PC-9 (cell line): Measurements from ENCODE around the gene IRF4. TPM values are rescaled to one million over a fixed set of nuclear protein-coding genes. Genes with fewer than 3 reads are reported as not detected.

ENCODE experiments used
- BruUV-seq: library from RNA; stranded (reverse); fragments of 400-500 nt; replicated peaks from 2 replicates; lab custom pipeline; 2021; lab: Mats Ljungman, UMichigan
- CTCF ChIA-PET: fragments of 300-600 bp; sonication (Branson Sonifier 250); formaldehyde crosslinking; loops from one replicate; lab custom pipeline; 2022; ENCODE audit warnings: antibody characterized with exemption; lab: Charles Lee
- POLR2A ChIA-PET: fragments of 300-600 bp; sonication (Branson Sonifier 250); formaldehyde crosslinking; loops from one replicate; lab custom pipeline; 2022; ENCODE audit warnings: antibody characterized with exemption; ENCODE audit not compliant: unreplicated experiment; lab: Charles Lee
- DNase-seq, 2 experiments: peaks; one replicate each; pipeline versions ENCODE4 v3.0.0 to v3.0.0-alpha.2; 2015 to 2022; ENCODE audit warnings: mixed read lengths in 1 of 2
- H2AFZ ChIP-seq: fragments of 200-600 bp; sonication (generic); 2 replicates; pipeline ENCODE4 v1.8.1; 2017; ENCODE audit warnings: antibody characterized with exemption
- H3F3A ChIP-seq: fragments of 200-600 bp; sonication (generic); 2 replicates; pipeline ENCODE4 v1.8.1; 2017; ENCODE audit warnings: antibody characterized with exemption, mild to moderate bottlenecking, low read depth; ENCODE audit not compliant: insufficient read depth
- H3K27ac ChIP-seq: fragments of 200-600 bp; sonication (generic); 2 replicates; pipeline ENCODE4 v1.6.1; 2016; ENCODE audit warnings: mixed run types
- H3K27me3 ChIP-seq: fragments of 200-600 bp; sonication (generic); 2 replicates; pipeline ENCODE4 v1.6.1; 2016; ENCODE audit warnings: low read depth, mixed run types; ENCODE audit not compliant: insufficient read depth
- H3K36me3 ChIP-seq: fragments of 200-600 bp; sonication (generic); 2 replicates; pipeline ENCODE4 v1.6.1; 2016; ENCODE audit warnings: low read depth, mixed run types
- H3K4me1 ChIP-seq: fragments of 200-600 bp; sonication (generic); replicated peaks from 2 replicates; pipeline ENCODE4 v1.6.1; 2016; ENCODE audit warnings: mixed run types; ENCODE audit not compliant: insufficient read depth
- H3K4me2 ChIP-seq: fragments of 200-600 bp; sonication (generic); 2 replicates; pipeline ENCODE4 v1.6.1; 2017; ENCODE audit warnings: mixed run types
- H3K4me3 ChIP-seq: fragments of 200-600 bp; sonication (generic); 2 replicates; pipeline ENCODE4 v1.6.1; 2016; ENCODE audit warnings: mixed run types
- H3K79me2 ChIP-seq: fragments of 200-600 bp; sonication (generic); 2 replicates; pipeline ENCODE4 v1.6.1; 2017; ENCODE audit warnings: low read depth, mixed run types
- H3K9me2 ChIP-seq: fragments of 200-600 bp; sonication (generic); 2 replicates; pipeline ENCODE4 v1.8.1; 2017; ENCODE audit warnings: mild to moderate bottlenecking; ENCODE audit not compliant: insufficient read depth
- H3K9me3 ChIP-seq: fragments of 200-600 bp; sonication (generic); 2 replicates; pipeline ENCODE4 v1.8.1; 2016; ENCODE audit warnings: low read depth; ENCODE audit not compliant: insufficient read depth
- H4K20me1 ChIP-seq: fragments of 200-600 bp; sonication (generic); 2 replicates; pipeline ENCODE4 v1.8.1; 2017; ENCODE audit not compliant: insufficient read depth
- CTCF ChIP-seq: fragments of 200-600 bp; sonication (generic); conservative IDR thresholded peaks from 2 replicates; pipeline ENCODE4 v1.6.1; 2017; ENCODE audit warnings: mixed run types, antibody characterized with exemption, mild to moderate bottlenecking, moderate library complexity
- EZH2 ChIP-seq: fragments of 200-600 bp; sonication (generic); IDR thresholded peaks from 2 replicates; pipeline ENCODE4 v1.8.0; 2017; ENCODE audit warnings: antibody characterized with exemption, low read depth
- intact Hi-C: fragments of 100-400 bp; cut with micrococcal nuclease; formaldehyde crosslinking; loops from one replicate; pipeline ENCODE4 v1.10.0; 2022; ENCODE audit not compliant: unreplicated experiment
- total RNA-seq: library from RNA; stranded (reverse); gene quantifications from 2 replicates; pipeline ENCODE4 v1.2.3, GENCODE V29; 2021

The IRF4 gene
- total RNA-seq, 1 experiment from 2014 or later, result not detected

GRCh38 chr6:352474-352873 is 39.1 kb upstream of the IRF4 start:
- Histone ChIP-seq H3K4me2 (no peak overlapping the region), H3K79me2 (no peaks in the 10 kb centered on the region), H3K9me3 (no peaks in the 10 kb centered on the region), H3K27ac (no peak overlapping the region), H3F3A (no peaks in the 10 kb centered on the region), H2AFZ (no peak overlapping the region), H3K4me3 (no peak overlapping the region), H3K36me3 (no peaks in the 10 kb centered on the region), H4K20me1 (no peaks in the 10 kb centered on the region), H3K4me1 (no peaks in the 10 kb centered on the region), H3K9me2 (no peaks in the 10 kb centered on the region), H3K27me3 (peaks cover 100% of the 10 kb centered on the region)
- ChIA-PET CTCF (no interaction called here), POLR2A (no interaction called here)
- DNase-seq, result no peak
- intact Hi-C loops, result no loop called here
- BruUV-seq, result no TSS peak
- TF ChIP-seq CTCF, result no peak
- no peak for TF ChIP-seq EZH2

- no peaks in the 10 kb centered on the region for H3K79me2 ChIP-seq
- DNase-seq, result no peak
- H3F3A ChIP-seq, result no peaks in the 10 kb centered on the region
- no peaks in the 10 kb centered on the region for H3K36me3 ChIP-seq
- POLR2A ChIA-PET, result no interaction called here
- no TSS peak for BruUV-seq
- H3K4me2 ChIP-seq, result no peak overlapping the region
- H3K27ac ChIP-seq, result no peak overlapping the region
- H3K9me3 ChIP-seq, result no peaks in the 10 kb centered on the region
- TF ChIP-seq CTCF (no peak), EZH2 (no peak)
- intact Hi-C loops, result no loop called here
- H3K9me2 ChIP-seq, result no peaks in the 10 kb centered on the region
- H4K20me1 ChIP-seq, result no peaks in the 10 kb centered on the region
- H3K4me3 ChIP-seq, result no peak overlapping the region
- no peak overlapping the region for H2AFZ ChIP-seq
- H3K27me3 ChIP-seq, result peaks cover 100% of the 10 kb centered on the region
- CTCF ChIA-PET, result interaction anchor here (0.6 kb wide), 1 partner anchor 8 kb away, joined by 4 read pairs; no protein-coding TSS in a partner anchor
- H3K4me1 ChIP-seq, result no peaks in the 10 kb centered on the region
Observed at GRCh38 chr6:352896-353470, 38.6 kb upstream of the IRF4 start.

GRCh38 chr6:353642-354614 is 37.6 kb upstream of the IRF4 start:
- Histone ChIP-seq H3K4me3 (no peak overlapping the region), H3K4me1 (no peaks in the 10 kb centered on the region), H3F3A (no peaks in the 10 kb centered on the region), H3K27ac (no peak overlapping the region), H3K9me3 (no peaks in the 10 kb centered on the region), H3K36me3 (no peaks in the 10 kb centered on the region), H3K27me3 (peaks cover 100% of the 10 kb centered on the region), H3K4me2 (no peak overlapping the region), H3K79me2 (no peaks in the 10 kb centered on the region), H2AFZ (no peak overlapping the region), H3K9me2 (no peaks in the 10 kb centered on the region), H4K20me1 (no peaks in the 10 kb centered on the region)
- TF ChIP-seq CTCF (no peak), EZH2 (no peak)
- no peak for DNase-seq
- no TSS peak for BruUV-seq
- ChIA-PET POLR2A (no interaction called here), CTCF (interaction anchor here (0.6 kb wide), 1 partner anchor 9 kb away, joined by 4 read pairs; no protein-coding TSS in a partner anchor)
- intact Hi-C loops, result no loop called here
